Measurements from ENCODE around the gene TRIM62. TPM values are rescaled to one million over a fixed set of nuclear protein-coding genes. Genes with fewer than 3 reads are reported as not detected.

The TRIM62 gene
- polyA plus RNA-seq, 2 of the 4 experiments (the other 2 are of a cell fraction), result 0.79 to 1.5 TPM

DNA sequence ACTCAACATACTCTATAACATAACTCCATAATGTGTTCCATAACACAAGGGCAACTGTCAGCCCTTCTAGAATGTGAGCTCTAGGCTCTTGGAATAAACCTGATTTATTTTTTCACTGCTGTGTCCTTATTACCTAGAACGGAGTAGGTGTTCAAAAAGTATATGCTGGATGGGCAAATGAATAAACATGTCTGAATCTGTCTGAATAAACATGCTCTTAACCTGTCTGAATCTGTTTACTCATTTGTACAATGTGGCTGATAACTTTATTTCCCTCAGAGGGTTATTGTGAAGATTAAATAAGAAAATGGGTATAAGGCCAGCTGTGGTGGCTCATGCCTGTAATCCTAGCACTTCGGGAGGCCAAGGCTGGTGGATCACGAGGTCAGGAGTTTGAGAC is 58.6 kb downstream of the TRIM62 start:
- ATAC-seq, result no peak
- Histone ChIP-seq H3K27ac (no peak overlapping the region), H3K4me3 (no peak overlapping the region), H3K4me2 (no peak overlapping the region), H3K9me3 (no peaks in the 10 kb centered on the region), H3K4me1 (peaks cover 4% of the 10 kb centered on the region; the same call in 1 of the 3 replicates)
- TF ChIP-seq JUNB (IDR thresholded peaks at IDR 0.05) (no peak), EHMT2 (IDR thresholded peaks at IDR 0.05; ENCODE audit: low read depth) (no peak), NR3C1 (IDR thresholded peaks at IDR 0.05) (no peak), RAD21 (conservative IDR thresholded peaks at IDR 0.05 in 1 of 2, IDR thresholded peaks at IDR 0.05 in 1 of 2) (no peak), NPAS2 (CRISPR knock-in tag; IDR thresholded peaks at IDR 0.05; ENCODE audit: borderline replicate concordance) (no peak), POLR2AphosphoS2 (conservative IDR thresholded peaks at IDR 0.05; ENCODE audit: low read length) (no peak), HOXB13 (CRISPR knock-in tag; IDR thresholded peaks at IDR 0.05; ENCODE audit: low read depth) (no peak), GATA3 (IDR thresholded peaks at IDR 0.05; ENCODE audit: borderline replicate concordance) (no peak), HOXB5 (CRISPR knock-in tag; IDR thresholded peaks at IDR 0.05) (no peak), SREBF2 (IDR thresholded peaks at IDR 0.05) (no peak), RCOR1 (IDR thresholded peaks at IDR 0.05; ENCODE audit: low read depth, low read length) (no peak), RARB (CRISPR knock-in tag; IDR thresholded peaks at IDR 0.05) (no peak), HEYL (CRISPR knock-in tag; IDR thresholded peaks at IDR 0.05) (no peak)
- TF ChIP-seq, protein P1, sequence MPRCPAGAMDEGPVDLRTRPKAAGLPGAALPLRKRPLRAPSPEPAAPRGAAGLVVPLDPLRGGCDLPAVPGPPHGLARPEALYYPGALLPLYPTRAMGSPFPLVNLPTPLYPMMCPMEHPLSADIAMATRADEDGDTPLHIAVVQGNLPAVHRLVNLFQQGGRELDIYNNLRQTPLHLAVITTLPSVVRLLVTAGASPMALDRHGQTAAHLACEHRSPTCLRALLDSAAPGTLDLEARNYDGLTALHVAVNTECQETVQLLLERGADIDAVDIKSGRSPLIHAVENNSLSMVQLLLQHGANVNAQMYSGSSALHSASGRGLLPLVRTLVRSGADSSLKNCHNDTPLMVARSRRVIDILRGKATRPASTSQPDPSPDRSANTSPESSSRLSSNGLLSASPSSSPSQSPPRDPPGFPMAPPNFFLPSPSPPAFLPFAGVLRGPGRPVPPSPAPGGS (IDR thresholded peaks at IDR 0.05), result no peak
- TF ChIP-seq, protein P2, sequence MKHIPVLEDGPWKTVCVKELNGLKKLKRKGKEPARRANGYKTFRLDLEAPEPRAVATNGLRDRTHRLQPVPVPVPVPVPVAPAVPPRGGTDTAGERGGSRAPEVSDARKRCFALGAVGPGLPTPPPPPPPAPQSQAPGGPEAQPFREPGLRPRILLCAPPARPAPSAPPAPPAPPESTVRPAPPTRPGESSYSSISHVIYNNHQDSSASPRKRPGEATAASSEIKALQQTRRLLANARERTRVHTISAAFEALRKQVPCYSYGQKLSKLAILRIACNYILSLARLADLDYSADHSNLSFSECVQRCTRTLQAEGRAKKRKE (CRISPR knock-in tag; IDR thresholded peaks at IDR 0.05; ENCODE audit: low read depth), result no peak
- TF ChIP-seq, protein P3, sequence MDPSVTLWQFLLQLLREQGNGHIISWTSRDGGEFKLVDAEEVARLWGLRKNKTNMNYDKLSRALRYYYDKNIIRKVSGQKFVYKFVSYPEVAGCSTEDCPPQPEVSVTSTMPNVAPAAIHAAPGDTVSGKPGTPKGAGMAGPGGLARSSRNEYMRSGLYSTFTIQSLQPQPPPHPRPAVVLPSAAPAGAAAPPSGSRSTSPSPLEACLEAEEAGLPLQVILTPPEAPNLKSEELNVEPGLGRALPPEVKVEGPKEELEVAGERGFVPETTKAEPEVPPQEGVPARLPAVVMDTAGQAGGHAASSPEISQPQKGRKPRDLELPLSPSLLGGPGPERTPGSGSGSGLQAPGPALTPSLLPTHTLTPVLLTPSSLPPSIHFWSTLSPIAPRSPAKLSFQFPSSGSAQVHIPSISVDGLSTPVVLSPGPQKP (IDR thresholded peaks at IDR 0.05; ENCODE audit: low read depth, low read length), result no peak
- TF ChIP-seq, protein P4, sequence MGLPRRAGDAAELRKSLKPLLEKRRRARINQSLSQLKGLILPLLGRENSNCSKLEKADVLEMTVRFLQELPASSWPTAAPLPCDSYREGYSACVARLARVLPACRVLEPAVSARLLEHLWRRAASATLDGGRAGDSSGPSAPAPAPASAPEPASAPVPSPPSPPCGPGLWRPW (IDR thresholded peaks at IDR 0.05), result no peak
- TF ChIP-seq, protein P5, sequence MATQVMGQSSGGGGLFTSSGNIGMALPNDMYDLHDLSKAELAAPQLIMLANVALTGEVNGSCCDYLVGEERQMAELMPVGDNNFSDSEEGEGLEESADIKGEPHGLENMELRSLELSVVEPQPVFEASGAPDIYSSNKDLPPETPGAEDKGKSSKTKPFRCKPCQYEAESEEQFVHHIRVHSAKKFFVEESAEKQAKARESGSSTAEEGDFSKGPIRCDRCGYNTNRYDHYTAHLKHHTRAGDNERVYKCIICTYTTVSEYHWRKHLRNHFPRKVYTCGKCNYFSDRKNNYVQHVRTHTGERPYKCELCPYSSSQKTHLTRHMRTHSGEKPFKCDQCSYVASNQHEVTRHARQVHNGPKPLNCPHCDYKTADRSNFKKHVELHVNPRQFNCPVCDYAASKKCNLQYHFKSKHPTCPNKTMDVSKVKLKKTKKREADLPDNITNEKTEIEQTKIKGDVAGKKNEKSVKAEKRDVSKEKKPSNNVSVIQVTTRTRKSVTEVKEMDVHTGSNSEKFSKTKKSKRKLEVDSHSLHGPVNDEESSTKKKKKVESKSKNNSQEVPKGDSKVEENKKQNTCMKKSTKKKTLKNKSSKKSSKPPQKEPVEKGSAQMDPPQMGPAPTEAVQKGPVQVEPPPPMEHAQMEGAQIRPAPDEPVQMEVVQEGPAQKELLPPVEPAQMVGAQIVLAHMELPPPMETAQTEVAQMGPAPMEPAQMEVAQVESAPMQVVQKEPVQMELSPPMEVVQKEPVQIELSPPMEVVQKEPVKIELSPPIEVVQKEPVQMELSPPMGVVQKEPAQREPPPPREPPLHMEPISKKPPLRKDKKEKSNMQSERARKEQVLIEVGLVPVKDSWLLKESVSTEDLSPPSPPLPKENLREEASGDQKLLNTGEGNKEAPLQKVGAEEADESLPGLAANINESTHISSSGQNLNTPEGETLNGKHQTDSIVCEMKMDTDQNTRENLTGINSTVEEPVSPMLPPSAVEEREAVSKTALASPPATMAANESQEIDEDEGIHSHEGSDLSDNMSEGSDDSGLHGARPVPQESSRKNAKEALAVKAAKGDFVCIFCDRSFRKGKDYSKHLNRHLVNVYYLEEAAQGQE (IDR thresholded peaks at IDR 0.05), result no peak
- TF ChIP-seq, protein P6, sequence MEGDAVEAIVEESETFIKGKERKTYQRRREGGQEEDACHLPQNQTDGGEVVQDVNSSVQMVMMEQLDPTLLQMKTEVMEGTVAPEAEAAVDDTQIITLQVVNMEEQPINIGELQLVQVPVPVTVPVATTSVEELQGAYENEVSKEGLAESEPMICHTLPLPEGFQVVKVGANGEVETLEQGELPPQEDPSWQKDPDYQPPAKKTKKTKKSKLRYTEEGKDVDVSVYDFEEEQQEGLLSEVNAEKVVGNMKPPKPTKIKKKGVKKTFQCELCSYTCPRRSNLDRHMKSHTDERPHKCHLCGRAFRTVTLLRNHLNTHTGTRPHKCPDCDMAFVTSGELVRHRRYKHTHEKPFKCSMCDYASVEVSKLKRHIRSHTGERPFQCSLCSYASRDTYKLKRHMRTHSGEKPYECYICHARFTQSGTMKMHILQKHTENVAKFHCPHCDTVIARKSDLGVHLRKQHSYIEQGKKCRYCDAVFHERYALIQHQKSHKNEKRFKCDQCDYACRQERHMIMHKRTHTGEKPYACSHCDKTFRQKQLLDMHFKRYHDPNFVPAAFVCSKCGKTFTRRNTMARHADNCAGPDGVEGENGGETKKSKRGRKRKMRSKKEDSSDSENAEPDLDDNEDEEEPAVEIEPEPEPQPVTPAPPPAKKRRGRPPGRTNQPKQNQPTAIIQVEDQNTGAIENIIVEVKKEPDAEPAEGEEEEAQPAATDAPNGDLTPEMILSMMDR (IDR thresholded peaks at IDR 0.05), result no peak
- TF ChIP-seq, protein P7, sequence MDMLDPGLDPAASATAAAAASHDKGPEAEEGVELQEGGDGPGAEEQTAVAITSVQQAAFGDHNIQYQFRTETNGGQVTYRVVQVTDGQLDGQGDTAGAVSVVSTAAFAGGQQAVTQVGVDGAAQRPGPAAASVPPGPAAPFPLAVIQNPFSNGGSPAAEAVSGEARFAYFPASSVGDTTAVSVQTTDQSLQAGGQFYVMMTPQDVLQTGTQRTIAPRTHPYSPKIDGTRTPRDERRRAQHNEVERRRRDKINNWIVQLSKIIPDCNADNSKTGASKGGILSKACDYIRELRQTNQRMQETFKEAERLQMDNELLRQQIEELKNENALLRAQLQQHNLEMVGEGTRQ (IDR thresholded peaks at IDR 0.05), result no peak
- POLR2A ChIA-PET, result no interaction called here
- FAIRE-seq, result no peak
- CTCF ChIA-PET, result interaction anchor here (1.1 to 1.6 kb wide), 2 partner anchors 20 to 333 kb away, joined by 3 to 4 read pairs; no protein-coding TSS in a partner anchor
- WGBS (ENCODE audit: missing lambda C conversion rate), result 41% methylated on average over 3 of the region's 3 CpGs
- no peak for DNase-seq (ENCODE audit: low read depth in 1 of 2, low spot score in 1 of 2)

Data from A549 (cell line).